ENCODE measurements around the gene FBXL5. TPM values are rescaled to one million over a fixed set of nuclear protein-coding genes. Genes with fewer than 3 reads are reported as not detected.

Gene FBXL5
- total and polyA plus RNA-seq, 2 of the 13 experiments (the other 11 are each of a cell fraction or from before 2014, with no cell fraction given): 17.4 to 45.3 TPM

DNA sequence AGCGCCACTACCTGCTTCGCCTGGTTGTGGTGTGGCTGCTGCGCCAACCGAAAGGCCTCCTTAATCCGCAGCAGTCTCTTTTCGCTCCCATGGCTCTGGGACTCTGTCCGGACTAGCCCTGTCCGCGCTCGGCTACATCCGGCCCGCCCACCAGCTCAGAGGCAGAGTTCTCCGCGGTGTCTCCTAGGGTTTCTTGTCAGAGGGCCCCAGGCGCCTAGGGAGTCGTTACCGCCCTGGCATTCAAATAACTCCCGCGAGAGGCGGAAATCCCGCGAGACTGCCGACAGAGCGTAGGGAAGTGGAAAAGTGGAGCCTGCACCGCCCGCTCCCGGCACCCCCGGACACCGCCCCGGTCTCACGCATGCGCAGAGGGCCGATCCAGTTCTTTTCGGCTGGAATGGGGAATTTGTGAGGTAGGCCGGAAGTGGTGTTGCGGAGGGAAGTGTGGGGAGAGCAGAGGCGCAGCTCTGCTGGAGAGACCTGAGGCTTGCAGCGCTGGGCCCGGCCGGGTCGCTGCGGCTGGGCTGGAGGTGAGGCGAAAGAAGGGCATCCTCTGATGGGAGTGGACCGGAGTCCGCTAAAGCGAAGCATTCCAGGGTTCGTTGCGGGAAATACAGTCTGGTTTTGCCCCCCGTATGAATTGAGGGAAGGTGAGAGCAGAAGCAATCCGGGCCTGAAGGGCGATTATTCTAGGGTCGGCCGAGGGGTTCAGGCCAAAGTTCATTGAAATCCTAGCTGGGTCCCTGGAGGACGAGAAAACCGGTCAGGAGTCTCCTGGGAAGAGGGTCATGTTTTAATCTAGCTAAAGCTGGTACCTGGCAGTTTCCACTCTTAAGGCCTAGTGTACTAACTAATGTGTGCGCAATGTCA is 26.4 kb upstream of the FBXL5 start, which contains the start of gene FAM200B (continued):
- TF ChIP-seq TBP (CRISPR knock-in tag; IDR thresholded peaks at IDR 0.05) (no peak), KLF16 (CRISPR knock-in tag; IDR thresholded peaks at IDR 0.05) (peak in 1 of 2 experiments; percentile 95; a peak in 2 of 4 replicates), NRL (CRISPR knock-in tag; IDR thresholded peaks at IDR 0.05; ENCODE audit: borderline replicate concordance) (peak; percentile 84; the same call in 1 of the 2 replicates), ZNF382 (CRISPR knock-in tag; IDR thresholded peaks at IDR 0.05; ENCODE audit: borderline replicate concordance) (no peak), ZNF34 (CRISPR knock-in tag; IDR thresholded peaks at IDR 0.05; ENCODE audit: borderline replicate concordance) (no peak), NAIF1 (CRISPR knock-in tag; IDR thresholded peaks at IDR 0.05; ENCODE audit: borderline replicate concordance) (peak; percentile 69; the same call in 1 of the 2 replicates), NFYC (CRISPR knock-in tag; IDR thresholded peaks at IDR 0.05) (peak; percentile 38; the same call in 1 of the 2 replicates), TFDP1 (CRISPR knock-in tag; IDR thresholded peaks at IDR 0.05; ENCODE audit: borderline replicate concordance) (peak; percentile 99), MZF1 (CRISPR knock-in tag; IDR thresholded peaks at IDR 0.05; ENCODE audit: borderline replicate concordance) (no peak; the same call in 1 of the 2 replicates), TBX3 (IDR thresholded peaks at IDR 0.05; ENCODE audit: borderline replicate concordance) (no peak), JDP2 (CRISPR knock-in tag; IDR thresholded peaks at IDR 0.05; ENCODE audit: borderline replicate concordance) (no peak), ZNF3 (CRISPR knock-in tag; IDR thresholded peaks at IDR 0.05) (no peak), ZNF746 (CRISPR knock-in tag; IDR thresholded peaks at IDR 0.05) (peak; percentile 63; the same call in 1 of the 2 replicates), HMG20B (CRISPR knock-in tag; conservative IDR thresholded peaks at IDR 0.05) (no peak; the same call in 1 of the 2 replicates), E2F5 (CRISPR knock-in tag; conservative IDR thresholded peaks at IDR 0.05) (peak; percentile 99), MIER2 (CRISPR knock-in tag; IDR thresholded peaks at IDR 0.05) (no peak; the same call in 1 of the 2 replicates)
- TF ChIP-seq, protein P1, sequence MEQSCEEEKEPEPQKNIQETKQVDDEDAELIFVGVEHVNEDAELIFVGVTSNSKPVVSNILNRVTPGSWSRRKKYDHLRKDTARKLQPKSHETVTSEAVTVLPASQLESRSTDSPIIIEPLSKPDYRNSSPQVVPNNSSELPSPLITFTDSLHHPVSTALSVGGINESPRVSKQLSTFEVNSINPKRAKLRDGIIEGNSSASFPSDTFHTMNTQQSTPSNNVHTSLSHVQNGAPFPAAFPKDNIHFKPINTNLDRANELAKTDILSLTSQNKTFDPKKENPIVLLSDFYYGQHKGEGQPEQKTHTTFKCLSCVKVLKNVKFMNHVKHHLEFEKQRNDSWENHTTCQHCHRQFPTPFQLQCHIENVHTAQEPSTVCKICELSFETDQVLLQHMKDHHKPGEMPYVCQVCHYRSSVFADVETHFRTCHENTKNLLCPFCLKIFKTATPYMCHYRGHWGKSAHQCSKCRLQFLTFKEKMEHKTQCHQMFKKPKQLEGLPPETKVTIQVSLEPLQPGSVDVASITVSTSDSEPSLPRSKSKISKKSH (CRISPR knock-in tag; IDR thresholded peaks at IDR 0.05; ENCODE audit: borderline replicate concordance): peak; percentile 47; the same call in 1 of the 2 replicates
- TF ChIP-seq, protein P2, sequence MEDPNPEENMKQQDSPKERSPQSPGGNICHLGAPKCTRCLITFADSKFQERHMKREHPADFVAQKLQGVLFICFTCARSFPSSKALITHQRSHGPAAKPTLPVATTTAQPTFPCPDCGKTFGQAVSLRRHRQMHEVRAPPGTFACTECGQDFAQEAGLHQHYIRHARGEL (CRISPR knock-in tag; IDR thresholded peaks at IDR 0.05): no peak
- TF ChIP-seq, protein P3, sequence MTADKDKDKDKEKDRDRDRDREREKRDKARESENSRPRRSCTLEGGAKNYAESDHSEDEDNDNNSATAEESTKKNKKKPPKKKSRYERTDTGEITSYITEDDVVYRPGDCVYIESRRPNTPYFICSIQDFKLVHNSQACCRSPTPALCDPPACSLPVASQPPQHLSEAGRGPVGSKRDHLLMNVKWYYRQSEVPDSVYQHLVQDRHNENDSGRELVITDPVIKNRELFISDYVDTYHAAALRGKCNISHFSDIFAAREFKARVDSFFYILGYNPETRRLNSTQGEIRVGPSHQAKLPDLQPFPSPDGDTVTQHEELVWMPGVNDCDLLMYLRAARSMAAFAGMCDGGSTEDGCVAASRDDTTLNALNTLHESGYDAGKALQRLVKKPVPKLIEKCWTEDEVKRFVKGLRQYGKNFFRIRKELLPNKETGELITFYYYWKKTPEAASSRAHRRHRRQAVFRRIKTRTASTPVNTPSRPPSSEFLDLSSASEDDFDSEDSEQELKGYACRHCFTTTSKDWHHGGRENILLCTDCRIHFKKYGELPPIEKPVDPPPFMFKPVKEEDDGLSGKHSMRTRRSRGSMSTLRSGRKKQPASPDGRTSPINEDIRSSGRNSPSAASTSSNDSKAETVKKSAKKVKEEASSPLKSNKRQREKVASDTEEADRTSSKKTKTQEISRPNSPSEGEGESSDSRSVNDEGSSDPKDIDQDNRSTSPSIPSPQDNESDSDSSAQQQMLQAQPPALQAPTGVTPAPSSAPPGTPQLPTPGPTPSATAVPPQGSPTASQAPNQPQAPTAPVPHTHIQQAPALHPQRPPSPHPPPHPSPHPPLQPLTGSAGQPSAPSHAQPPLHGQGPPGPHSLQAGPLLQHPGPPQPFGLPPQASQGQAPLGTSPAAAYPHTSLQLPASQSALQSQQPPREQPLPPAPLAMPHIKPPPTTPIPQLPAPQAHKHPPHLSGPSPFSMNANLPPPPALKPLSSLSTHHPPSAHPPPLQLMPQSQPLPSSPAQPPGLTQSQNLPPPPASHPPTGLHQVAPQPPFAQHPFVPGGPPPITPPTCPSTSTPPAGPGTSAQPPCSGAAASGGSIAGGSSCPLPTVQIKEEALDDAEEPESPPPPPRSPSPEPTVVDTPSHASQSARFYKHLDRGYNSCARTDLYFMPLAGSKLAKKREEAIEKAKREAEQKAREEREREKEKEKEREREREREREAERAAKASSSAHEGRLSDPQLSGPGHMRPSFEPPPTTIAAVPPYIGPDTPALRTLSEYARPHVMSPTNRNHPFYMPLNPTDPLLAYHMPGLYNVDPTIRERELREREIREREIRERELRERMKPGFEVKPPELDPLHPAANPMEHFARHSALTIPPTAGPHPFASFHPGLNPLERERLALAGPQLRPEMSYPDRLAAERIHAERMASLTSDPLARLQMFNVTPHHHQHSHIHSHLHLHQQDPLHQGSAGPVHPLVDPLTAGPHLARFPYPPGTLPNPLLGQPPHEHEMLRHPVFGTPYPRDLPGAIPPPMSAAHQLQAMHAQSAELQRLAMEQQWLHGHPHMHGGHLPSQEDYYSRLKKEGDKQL (CRISPR knock-in tag; IDR thresholded peaks at IDR 0.05; ENCODE audit: low read depth): no peak; the same call in 1 of the 2 replicates
